B cell (primary cell): Measurements from ENCODE around the gene METTL17. TPM values are rescaled to one million over a fixed set of nuclear protein-coding genes. Genes with fewer than 3 reads are reported as not detected.

Source experiments
- ATAC-seq: fragments of 200-7000 bp; cut with Tn5 transposase; one replicate; pipeline ENCODE4 v1.10.0; 2021; ENCODE audit warnings: low read depth, mild to moderate bottlenecking, moderate number of reproducible peaks, moderate library complexity
- CTCF ChIA-PET: fragments of 350-600 bp; sonication (Branson Sonifier 250); formaldehyde crosslinking; loops from one replicate; lab custom pipeline; 2021; ENCODE audit warnings: antibody characterized with exemption, inconsistent platforms; lab: Charles Lee
- POLR2A ChIA-PET: fragments of 350-600 bp; sonication (Branson Sonifier 250); formaldehyde crosslinking; loops from one replicate; lab custom pipeline; 2021; ENCODE audit warnings: antibody characterized with exemption; lab: Charles Lee
- DNase-seq: peaks from one replicate; pipeline ENCODE4 v3.0.0; 2013
- H2AFZ ChIP-seq: 2 replicates; pipeline ENCODE4 v1.6.1; 2012; ENCODE audit warnings: mild to moderate bottlenecking, low read depth, low read length; ENCODE audit not compliant: insufficient read depth, poor library complexity, severe bottlenecking
- H3K27ac ChIP-seq, 2 donors: 1 replicate in 1 of 2; 2 replicates in 1 of 2; pipeline ENCODE4 v1.5.1; 2012 to 2013; ENCODE audit warnings: low read length in 2 of 2, mild to moderate bottlenecking in 2 of 2, moderate library complexity in 1 of 2
- H3K27me3 ChIP-seq, 4 experiments: fragments of 200-600 bp in 1 of 4; sonication (generic) in 1 of 4; replicated peaks in 1 of 4; 1 replicate in 2 of 4; 2 replicates in 2 of 4; pipeline versions ENCODE4 v1.6.1 to v1.7.0; 2013 to 2016; ENCODE audit warnings: low read length in 3 of 4, mild to moderate bottlenecking in 2 of 4, mixed read lengths in 1 of 4, moderate library complexity in 1 of 4; ENCODE audit not compliant: insufficient read depth in 4 of 4, control insufficient read depth in 3 of 4; ENCODE audit errors: control extremely low read depth in 1 of 4
- H3K36me3 ChIP-seq, 2 experiments: replicated peaks in 1 of 2; 1 replicate in 1 of 2; 2 replicates in 1 of 2; pipeline versions ENCODE4 v1.6.1 to v1.7.1; 2013; ENCODE audit warnings: low read length in 1 of 2; ENCODE audit not compliant: insufficient read depth in 2 of 2, control insufficient read depth in 1 of 2; ENCODE audit errors: control extremely low read depth in 1 of 2, extremely low read depth in 1 of 2
- H3K4me1 ChIP-seq, 2 donors: fragments of 200-600 bp in 1 of 2; sonication (generic) in 1 of 2; 1 replicate in 1 of 2; 2 replicates in 1 of 2; pipeline versions ENCODE4 v1.5.1 to v1.6.1; 2013 to 2017; ENCODE audit warnings: low read length in 2 of 2; ENCODE audit not compliant: control insufficient read depth in 2 of 2, insufficient read depth in 2 of 2
- H3K4me2 ChIP-seq: replicated peaks from 2 replicates; pipeline ENCODE3; 2012; ENCODE audit warnings: mild to moderate bottlenecking, low read depth, low read length; ENCODE audit not compliant: poor library complexity, severe bottlenecking
- H3K4me3 ChIP-seq, 5 experiments: fragments of 200-600 bp in 1 of 5; sonication (generic) in 1 of 5; 1 replicate in 3 of 5; 2 replicates in 2 of 5; pipeline versions ENCODE4 v1.5.1 to v1.7.0; 2011 to 2016; ENCODE audit warnings: low read length in 4 of 5, mild to moderate bottlenecking in 4 of 5, low read depth in 2 of 5, control low read depth in 1 of 5, moderate library complexity in 1 of 5; ENCODE audit not compliant: insufficient read depth in 1 of 5; ENCODE audit errors: control extremely low read depth in 1 of 5, extremely low read depth in 1 of 5
- H3K79me2 ChIP-seq: fragments of 200-600 bp; sonication (generic); one replicate; pipeline ENCODE4 v1.6.0; 2016; ENCODE audit warnings: low read length; ENCODE audit not compliant: control insufficient read depth, insufficient read depth
- H3K9ac ChIP-seq: fragments of 200-600 bp; sonication (generic); 2 replicates; pipeline ENCODE4 v1.6.1; 2017; ENCODE audit warnings: mild to moderate bottlenecking, low read length, moderate library complexity
- H3K9me3 ChIP-seq, 3 donors: one replicate each; pipeline versions ENCODE4 v1.6.1 to v1.7.1; 2013; ENCODE audit warnings: low read length in 2 of 3; ENCODE audit not compliant: control insufficient read depth in 2 of 3, insufficient read depth in 1 of 3; ENCODE audit errors: control extremely low read depth in 1 of 3
- H4K20me1 ChIP-seq: 2 replicates; pipeline ENCODE4 v1.6.0; 2012; ENCODE audit warnings: mild to moderate bottlenecking, low read length; ENCODE audit not compliant: insufficient read depth, control insufficient read depth, poor library complexity, severe bottlenecking
- H3K27ac Mint-ChIP-seq: one replicate; pipeline ENCODE4 v1.8.0; 2021; ENCODE audit warnings: mixed read lengths
- H3K27me3 Mint-ChIP-seq: one replicate; pipeline ENCODE4 v1.8.0; 2021; ENCODE audit warnings: mixed read lengths
- H3K4me1 Mint-ChIP-seq: one replicate; pipeline ENCODE4 v1.8.0; 2021; ENCODE audit warnings: mixed read lengths
- H3K4me3 Mint-ChIP-seq: one replicate; pipeline ENCODE4 v1.8.0; 2021; ENCODE audit warnings: mixed read lengths
- H3K9me3 Mint-ChIP-seq: one replicate; pipeline ENCODE4 v1.8.0; 2022; ENCODE audit warnings: mixed read lengths; ENCODE audit not compliant: insufficient read depth
- CTCF ChIP-seq: fragments of 200-600 bp; IDR thresholded peaks from one replicate; pipeline ENCODE4 v1.8.0; 2022; ENCODE audit warnings: antibody characterized with exemption, mild to moderate bottlenecking
- EZH2 ChIP-seq: IDR thresholded peaks from 2 replicates; pipeline ENCODE4 v1.6.1; 2012; ENCODE audit warnings: borderline replicate concordance, low read depth, mild to moderate bottlenecking, moderate library complexity, low read length; ENCODE audit not compliant: insufficient read depth, poor library complexity, severe bottlenecking
- WGBS: methylation state at CpG from one replicate; pipeline ENCODE4 v1.1.5; 2013; ENCODE audit warnings: missing lambda C conversion rate; ENCODE audit not compliant: insufficient coverage; 5-methylcytosine and 5-hydroxymethylcytosine counted together
- intact Hi-C: fragments of 100-400 bp; cut with micrococcal nuclease; formaldehyde crosslinking; loops from one replicate; pipeline ENCODE4 v1.10.0; 2022
- polyA plus RNA-seq: library from polyadenylated mRNA; depleted of rRNA; stranded (reverse); fragments of >200 nt; gene quantifications from 2 replicates; pipeline ENCODE4 v1.2.3, GENCODE V29; 2012
- total RNA-seq, 2 donors: library from RNA; stranded (reverse); fragments of 120-200 nt in 1 of 2; gene quantifications; 1 replicate in 1 of 2; 2 replicates in 1 of 2; pipeline versions ENCODE4 v1.2.3 to v1.2.4, GENCODE V29; 2013 to 2022

The METTL17 gene
- total and polyA plus RNA-seq, 2 donors (not counting 1 experiment from before 2014, with no cell fraction given) = 116 to 201 TPM

DNA sequence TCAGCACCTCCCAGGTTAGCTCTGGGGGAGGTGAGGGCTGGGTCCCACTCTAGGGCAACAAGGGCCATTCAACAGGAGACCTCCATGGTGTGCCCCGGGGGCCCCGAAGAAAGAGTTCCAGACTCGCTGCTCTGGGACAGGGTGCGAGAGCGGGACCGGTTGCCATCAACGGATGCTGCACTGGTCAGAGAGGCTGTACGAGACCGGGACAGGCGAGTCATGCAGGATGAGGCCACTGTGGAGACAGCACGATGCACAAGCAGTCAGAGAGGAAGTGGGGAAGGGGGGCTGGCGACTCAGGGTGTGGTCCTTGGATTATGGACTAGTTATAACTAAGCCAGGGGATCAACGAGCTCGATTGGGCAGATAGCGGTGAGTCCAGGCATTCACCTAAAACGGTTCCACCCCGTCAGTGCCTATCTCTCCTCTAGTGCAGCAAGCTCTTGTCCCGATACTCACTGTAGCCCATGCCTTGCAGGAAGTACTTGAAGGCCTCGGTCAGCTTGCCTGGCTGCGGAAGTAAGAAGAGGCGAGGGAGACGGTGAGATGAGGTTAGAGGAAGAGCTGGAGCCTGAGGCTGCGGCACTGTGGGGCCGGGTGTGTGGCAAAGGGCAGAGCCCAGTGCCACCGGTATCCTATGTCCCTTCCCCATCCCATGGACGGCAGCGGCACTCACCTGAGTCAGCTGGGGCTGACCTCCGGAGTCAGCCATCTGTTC is 27.9 kb downstream of the METTL17 start:
- H3K4me3 ChIP-seq = no peak overlapping the region
- no peak overlapping the region for H3K4me2 ChIP-seq
- no peak for TF ChIP-seq CTCF
- no peak for TF ChIP-seq EZH2
- H3K9ac ChIP-seq = no peak overlapping the region
- Mint-ChIP-seq H3K4me3 (no peak overlapping the region), H3K27me3 (peaks cover 28% of the 10 kb centered on the region), H3K27ac (no peak overlapping the region), H3K9me3 (no peaks in the 10 kb centered on the region), H3K4me1 (peaks cover under 1% of the 10 kb centered on the region)
- no peaks in the 10 kb centered on the region for H3K36me3 ChIP-seq
- no peaks in the 10 kb centered on the region for H3K9me3 ChIP-seq
- H3K4me1 ChIP-seq = no peaks in the 10 kb centered on the region
- intact Hi-C loops = no loop called here
- no peak overlapping the region for H3K27ac ChIP-seq
- CTCF ChIA-PET = interaction anchor here (0.9 to 15.1 kb wide), 11 partner anchors 13 to 88 kb away, joined by 3 to 348 read pairs (median 47); partner anchors contain the start of genes ARHGEF40, RNASE13, RNASE7 and SLC39A2
- no peak for ATAC-seq
- POLR2A ChIA-PET = no interaction called here
- no peak for DNase-seq
- H3K27me3 ChIP-seq = peaks cover 0 to 9% (median 3%) of the 10 kb centered on the region in 4 experiments
- no peak overlapping the region for H2AFZ ChIP-seq
- WGBS = 84% methylated on average over 20 of the region's 28 CpGs
- H4K20me1 ChIP-seq = no peaks in the 10 kb centered on the region
- no peaks in the 10 kb centered on the region for H3K79me2 ChIP-seq

GRCh38 chr14:21018286-21018685 is 28.5 kb downstream of the METTL17 start:
- H3K36me3 ChIP-seq = no peaks in the 10 kb centered on the region
- Mint-ChIP-seq H3K4me3 (no peak overlapping the region), H3K27me3 (peaks cover 29% of the 10 kb centered on the region), H3K9me3 (no peaks in the 10 kb centered on the region), H3K27ac (no peak overlapping the region), H3K4me1 (peaks cover 5% of the 10 kb centered on the region)
- no peaks in the 10 kb centered on the region for H4K20me1 ChIP-seq
- no peaks in the 10 kb centered on the region for H3K4me1 ChIP-seq
- TF ChIP-seq CTCF (no peak), EZH2 (no peak)
- H3K27me3 ChIP-seq = peaks cover 0 to 15% (median 6%) of the 10 kb centered on the region in 4 experiments
- intact Hi-C loops = no loop called here
- ATAC-seq = no peak
- no peak overlapping the region for H3K4me3 ChIP-seq
- H3K4me2 ChIP-seq = no peak overlapping the region
- DNase-seq = no peak
- no peak overlapping the region for H2AFZ ChIP-seq
- no peak overlapping the region for H3K9ac ChIP-seq
- POLR2A ChIA-PET = no interaction called here
- H3K79me2 ChIP-seq = no peaks in the 10 kb centered on the region
- 100% methylated on average over 4 of the region's 7 CpGs for WGBS
- H3K9me3 ChIP-seq = no peaks in the 10 kb centered on the region
- no peak overlapping the region for H3K27ac ChIP-seq
- CTCF ChIA-PET = interaction anchor here (0.9 to 15.1 kb wide), 10 partner anchors 16 to 87 kb away, joined by 3 to 348 read pairs (median 48); partner anchors contain the start of genes ARHGEF40, RNASE13, RNASE7 and TMEM253
